ENCODE data around the gene CYP2S1.
"Not testable (repeated sequence)": the region's sequence is repeated elsewhere in the genome, so short reads cannot be mapped to it uniquely, and the experiment has no call there.

Gene CYP2S1

GRCh38 chr19:41228486-41228885 is 35.5 kb downstream of the CYP2S1 start:
- DNase-seq (ENCODE audit: insufficient read length, low spot score) (no peak), FAIRE-seq (no peak)
- no peak for TF ChIP-seq CTCF (IDR thresholded peaks at IDR 0.05; ENCODE audit: insufficient read depth, missing control alignments)

GRCh38 chr19:41229338-41229737 is 36.3 kb downstream of the CYP2S1 start:
- not testable (repeated sequence) for FAIRE-seq; DNase-seq (ENCODE audit: insufficient read length, low spot score)

- DNase-seq (ENCODE audit: insufficient read length, low spot score) (no peak), FAIRE-seq (no peak)
- TF ChIP-seq CTCF (IDR thresholded peaks at IDR 0.05; ENCODE audit: insufficient read depth, missing control alignments) = no peak
Measured at GRCh38 chr19:41230067-41230857, 37.2 kb downstream of the CYP2S1 start.

- DNase-seq (ENCODE audit: insufficient read length, low spot score) (no peak), FAIRE-seq (no peak)
- TF ChIP-seq CTCF (IDR thresholded peaks at IDR 0.05; ENCODE audit: insufficient read depth, missing control alignments) = no peak
Measured at GRCh38 chr19:41232686-41233085, 39.7 kb downstream of the CYP2S1 start.

GRCh38 chr19:41233748-41234240 is 40.8 kb downstream of the CYP2S1 start:
- TF ChIP-seq CTCF (IDR thresholded peaks at IDR 0.05; ENCODE audit: insufficient read depth, missing control alignments) = no peak
- FAIRE-seq = no peak
- DNase-seq (ENCODE audit: insufficient read length, low spot score) = no peak

GRCh38 chr19:41234512-41235168 is 41.6 kb downstream of the CYP2S1 start:
- FAIRE-seq (no peak), DNase-seq (ENCODE audit: insufficient read length, low spot score) (no peak)
- no peak for TF ChIP-seq CTCF (IDR thresholded peaks at IDR 0.05; ENCODE audit: insufficient read depth, missing control alignments)

GRCh38 chr19:41235480-41235879 is 42.5 kb downstream of the CYP2S1 start:
- FAIRE-seq = no peak

More at GRCh38 chr19:41235480-41235879, 42.5 kb downstream of the CYP2S1 start:
- no peak for TF ChIP-seq CTCF (IDR thresholded peaks at IDR 0.05; ENCODE audit: insufficient read depth, missing control alignments)
- no peak for DNase-seq (ENCODE audit: insufficient read length, low spot score)
